GM12873 (cell line): ENCODE results near the gene MAN1B1.

ENCODE experiments used
- TF ChIP-seq, protein P1 (sequence below): IDR thresholded peaks from 2 replicates; pipeline ENCODE4 v1.5.1; 2012; ENCODE audit warnings: low read depth, mild to moderate bottlenecking, moderate library complexity, low read length, control low read depth; ENCODE audit not compliant: insufficient read depth; ENCODE audit errors: missing control alignments

Gene MAN1B1

DNA sequence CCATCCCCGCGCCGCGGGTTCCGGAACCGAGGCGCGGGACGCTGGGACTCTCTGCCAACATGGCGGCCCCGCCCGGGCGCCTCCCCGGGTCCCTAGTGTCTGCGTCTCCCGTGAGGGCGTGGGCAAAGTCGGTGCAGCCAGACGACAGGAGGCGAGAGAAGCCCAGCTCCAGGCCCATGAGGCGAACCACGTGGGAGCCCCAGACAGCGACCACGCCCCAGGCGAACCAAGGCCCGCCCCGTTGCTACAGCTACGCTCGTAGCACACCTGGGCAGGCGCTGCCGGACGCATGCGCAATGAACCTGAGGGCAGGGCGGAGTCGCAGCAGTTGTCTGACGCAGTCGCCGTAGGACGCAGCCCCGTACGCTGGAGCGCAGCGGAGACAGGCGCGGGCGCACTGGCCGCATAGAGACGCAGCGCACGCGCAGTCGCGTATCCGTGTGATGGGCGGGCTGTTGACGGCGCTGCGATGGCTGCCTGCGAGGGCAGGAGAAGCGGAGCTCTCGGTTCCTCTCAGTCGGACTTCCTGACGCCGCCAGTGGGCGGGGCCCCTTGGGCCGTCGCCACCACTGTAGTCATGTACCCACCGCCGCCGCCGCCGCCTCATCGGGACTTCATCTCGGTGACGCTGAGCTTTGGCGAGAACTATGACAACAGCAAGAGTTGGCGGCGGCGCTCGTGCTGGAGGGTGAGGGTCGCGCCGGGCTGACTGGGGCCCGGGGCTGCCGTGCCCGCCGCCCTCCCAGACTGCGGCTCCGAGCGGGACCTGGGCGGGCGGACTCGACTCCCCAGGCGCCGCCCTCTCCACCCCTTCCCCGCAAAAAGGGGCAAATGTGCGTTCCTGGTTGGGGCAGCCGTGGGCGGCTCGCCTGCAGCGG lies at the start of gene MAN1B1:
Gene MAN1B1 (plus strand): TSS at position 455 of the 878 bp plus-strand sequence. CDS start 15 bp downstream, at position 470.
- TF ChIP-seq, protein P1, sequence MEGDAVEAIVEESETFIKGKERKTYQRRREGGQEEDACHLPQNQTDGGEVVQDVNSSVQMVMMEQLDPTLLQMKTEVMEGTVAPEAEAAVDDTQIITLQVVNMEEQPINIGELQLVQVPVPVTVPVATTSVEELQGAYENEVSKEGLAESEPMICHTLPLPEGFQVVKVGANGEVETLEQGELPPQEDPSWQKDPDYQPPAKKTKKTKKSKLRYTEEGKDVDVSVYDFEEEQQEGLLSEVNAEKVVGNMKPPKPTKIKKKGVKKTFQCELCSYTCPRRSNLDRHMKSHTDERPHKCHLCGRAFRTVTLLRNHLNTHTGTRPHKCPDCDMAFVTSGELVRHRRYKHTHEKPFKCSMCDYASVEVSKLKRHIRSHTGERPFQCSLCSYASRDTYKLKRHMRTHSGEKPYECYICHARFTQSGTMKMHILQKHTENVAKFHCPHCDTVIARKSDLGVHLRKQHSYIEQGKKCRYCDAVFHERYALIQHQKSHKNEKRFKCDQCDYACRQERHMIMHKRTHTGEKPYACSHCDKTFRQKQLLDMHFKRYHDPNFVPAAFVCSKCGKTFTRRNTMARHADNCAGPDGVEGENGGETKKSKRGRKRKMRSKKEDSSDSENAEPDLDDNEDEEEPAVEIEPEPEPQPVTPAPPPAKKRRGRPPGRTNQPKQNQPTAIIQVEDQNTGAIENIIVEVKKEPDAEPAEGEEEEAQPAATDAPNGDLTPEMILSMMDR: no peak

GRCh38 chr9:137037035-137037434 lies 49.8 kb upstream of the MAN1B1 start:
- TF ChIP-seq, protein P1: no peak

GRCh38 chr9:137037483-137037882 lies 49.3 kb upstream of the MAN1B1 start:
- TF ChIP-seq, protein P1: no peak

DNA sequence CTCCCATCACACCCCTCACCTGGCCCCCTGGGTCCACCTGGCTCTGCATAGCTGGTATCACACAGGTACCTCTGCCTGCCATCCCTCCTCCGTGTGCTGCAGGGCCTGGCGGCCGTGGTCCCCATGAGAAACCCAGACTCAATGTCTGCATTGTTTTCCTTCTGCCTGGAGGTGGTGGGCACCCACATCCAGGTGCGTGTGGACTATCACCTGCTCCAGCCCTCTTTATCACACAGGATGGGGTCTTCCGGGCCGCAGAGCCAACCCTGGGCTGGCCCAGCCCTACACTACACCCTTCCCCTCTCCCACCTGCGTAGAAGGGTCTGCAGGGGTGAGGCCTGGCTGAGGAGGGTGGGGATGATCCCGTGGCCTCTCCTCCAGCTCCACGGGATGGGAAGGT lies 47.9 kb upstream of the MAN1B1 start:
- TF ChIP-seq, protein P1: no peak

DNA sequence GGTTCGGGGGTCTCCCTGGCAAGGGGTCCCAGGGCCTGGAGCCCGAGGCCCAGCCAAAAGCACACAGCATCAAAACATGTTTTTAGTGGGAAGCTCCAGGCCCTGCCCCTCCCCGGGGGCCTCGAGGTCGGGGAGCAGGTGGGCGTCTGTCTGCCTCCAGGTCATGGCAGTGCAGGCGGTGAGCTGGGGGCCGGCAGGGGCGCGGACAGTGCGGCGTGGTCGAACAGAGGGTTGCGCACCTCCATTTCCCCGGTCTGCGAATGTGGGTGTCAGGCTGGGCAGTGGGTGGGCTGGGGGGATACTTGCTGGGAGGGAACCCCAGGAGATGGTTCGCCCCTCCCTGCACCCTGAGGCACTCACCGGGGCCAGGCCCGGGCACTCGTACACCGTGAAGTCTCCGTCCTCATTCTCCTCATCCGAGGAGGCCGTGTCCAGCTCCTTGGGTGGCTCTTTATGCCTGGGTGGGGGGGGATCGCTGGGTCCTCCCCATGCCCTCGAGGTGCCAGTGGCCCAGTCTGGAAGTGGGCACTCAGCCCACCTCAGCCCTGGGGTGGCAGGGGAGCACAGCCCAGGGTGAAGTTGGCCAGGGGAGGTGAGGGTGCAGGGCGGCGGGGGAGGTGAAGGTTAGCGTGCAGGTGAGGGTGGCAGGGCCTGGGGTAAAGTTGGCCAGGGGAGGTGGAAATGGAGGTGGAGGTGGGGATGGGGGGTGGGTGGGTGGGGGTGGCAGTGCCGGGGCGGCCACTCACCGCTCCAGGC lies 47.0 kb upstream of the MAN1B1 start:
- TF ChIP-seq, protein P1: no peak

- TF ChIP-seq, protein P1: no peak
These were observed 46.2 kb upstream of the MAN1B1 start for GRCh38 chr9:137040568-137040967.

- TF ChIP-seq, protein P1: no peak
These were observed 45.7 kb upstream of the MAN1B1 start for GRCh38 chr9:137041124-137041523.
